CD4-positive, CD25-positive, alpha-beta regulatory T cell (primary cell): ENCODE measurements around the gene FBRSL1. TPM values are rescaled to one million over a fixed set of nuclear protein-coding genes. Genes with fewer than 3 reads are reported as not detected.

Source experiments
- ATAC-seq, 2 donors: fragments of 150-1000 bp; cut with Tn5 transposase; one replicate each; pipeline ENCODE4 v1.10.0; 2021; ENCODE audit warnings: low read depth in 2 of 2, moderate number of reproducible peaks in 2 of 2, moderate library complexity in 1 of 2
- DNase-seq, 3 donors: peaks; one replicate each; pipeline versions ENCODE4 v3.0.0 to v3.0.0-alpha.2; 2012 to 2022; ENCODE audit warnings: mixed read lengths in 1 of 3
- H3K27ac ChIP-seq: one replicate; pipeline ENCODE4 v1.7.0; 2013; ENCODE audit warnings: mild to moderate bottlenecking, low read length; ENCODE audit not compliant: insufficient read depth, poor library complexity, severe bottlenecking
- H3K27me3 ChIP-seq: one replicate; pipeline ENCODE4 v1.7.0; 2013; ENCODE audit warnings: low read length; ENCODE audit not compliant: control insufficient read depth, insufficient read depth
- H3K36me3 ChIP-seq: one replicate; pipeline ENCODE4 v1.7.0; 2013; ENCODE audit warnings: mild to moderate bottlenecking, low read length, moderate library complexity; ENCODE audit not compliant: control insufficient read depth, insufficient read depth
- H3K4me1 ChIP-seq: 2 replicates; pipeline ENCODE4 v1.7.0; 2013; ENCODE audit warnings: mild to moderate bottlenecking, low read length; ENCODE audit not compliant: insufficient read depth, control insufficient read depth, poor library complexity, severe bottlenecking
- H3K4me3 ChIP-seq: one replicate; pipeline ENCODE4 v1.7.0; 2013; ENCODE audit warnings: low read depth, mild to moderate bottlenecking, low read length, moderate library complexity
- H3K9me3 ChIP-seq, 2 experiments: 1 replicate in 1 of 2; 2 replicates in 1 of 2; pipeline ENCODE4 v1.7.0; 2013; ENCODE audit warnings: low read length in 2 of 2, mild to moderate bottlenecking in 1 of 2, moderate library complexity in 1 of 2; ENCODE audit not compliant: control insufficient read depth in 2 of 2
- H3K27ac Mint-ChIP-seq, 3 donors: one replicate each; pipeline ENCODE4 v1.8.0; 2020 to 2022; ENCODE audit warnings: mild to moderate bottlenecking in 3 of 3, mixed read lengths in 3 of 3, moderate library complexity in 2 of 3
- H3K27me3 Mint-ChIP-seq: one replicate; pipeline ENCODE4 v1.8.0; 2022; ENCODE audit warnings: mild to moderate bottlenecking, mixed read lengths
- H3K36me3 Mint-ChIP-seq: one replicate; pipeline ENCODE4 v1.8.0; 2020; ENCODE audit warnings: mixed read lengths
- H3K4me1 Mint-ChIP-seq, 4 donors: one replicate each; pipeline ENCODE4 v1.8.0; 2020 to 2022; ENCODE audit warnings: mixed read lengths in 4 of 4, mild to moderate bottlenecking in 1 of 4
- H3K4me3 Mint-ChIP-seq, 4 donors: one replicate each; pipeline ENCODE4 v1.8.0; 2020 to 2022; ENCODE audit warnings: mild to moderate bottlenecking in 4 of 4, mixed read lengths in 4 of 4, moderate library complexity in 3 of 4
- H3K9me3 Mint-ChIP-seq, 7 donors: one replicate each; pipeline ENCODE4 v1.8.0; 2020 to 2022; ENCODE audit warnings: mixed read lengths in 7 of 7, mild to moderate bottlenecking in 3 of 7, moderate library complexity in 2 of 7
- polyA plus RNA-seq, 4 donors: library from polyadenylated mRNA; unstranded; fragments of 300-500 nt; fragmentation: Illumina TruSeq; gene quantifications; one replicate each; pipeline ENCODE4 v1.2.3, GENCODE V29; 2021
- total RNA-seq: library from RNA; stranded (reverse); gene quantifications from one replicate; pipeline ENCODE4 v1.2.3, GENCODE V29; 2022

Gene FBRSL1
- total and polyA plus RNA-seq, 5 donors from 2014 or later, result 0.16 to 94.6 (median 0.34) TPM

DNA sequence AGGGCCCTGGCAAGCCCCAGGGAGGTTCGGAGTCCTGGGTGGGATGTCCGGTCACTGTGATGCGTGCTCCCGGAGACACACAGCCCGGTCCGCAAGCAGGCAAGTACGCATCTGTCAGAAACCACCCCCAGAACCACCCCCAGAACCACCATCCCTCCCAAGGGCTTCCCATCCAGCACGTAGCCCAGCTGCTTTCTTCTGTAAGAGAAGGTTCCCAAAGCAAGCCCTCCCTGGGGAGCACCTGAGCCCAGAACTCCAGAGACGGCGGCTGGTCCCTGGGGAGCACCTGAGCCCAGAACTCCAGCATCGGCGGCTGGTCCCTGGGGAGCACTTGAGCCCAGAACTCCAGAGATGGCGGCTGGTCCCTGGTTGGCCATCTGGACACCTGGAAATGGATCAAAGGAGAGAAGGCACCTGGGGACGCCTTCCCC is 2.6 kb upstream of the FBRSL1 start:
- no peak for ATAC-seq
- DNase-seq, result no peak
- H3K27ac ChIP-seq, result peak overlapping the region; percentile 91
- H3K27me3 ChIP-seq, result no peaks in the 10 kb centered on the region
- no peaks in the 10 kb centered on the region for H3K36me3 ChIP-seq
- no peaks in the 10 kb centered on the region for H3K9me3 ChIP-seq
- Mint-ChIP-seq H3K4me1 (peaks cover 0 to 53% (median 22%) of the 10 kb centered on the region in 4 donors), H3K27me3 (no peaks in the 10 kb centered on the region), H3K9me3 (peaks cover 0 to 2% (median 0%) of the 10 kb centered on the region in 7 donors), H3K4me3 (peak overlapping the region; percentile 93 to 97 (median 95)), H3K27ac (peak overlapping the region; percentile 91 to 94 (median 93)), H3K36me3 (peaks cover 3% of the 10 kb centered on the region)
- H3K4me3 ChIP-seq, result no peak overlapping the region
- peaks cover 33% of the 10 kb centered on the region for H3K4me1 ChIP-seq

DNA sequence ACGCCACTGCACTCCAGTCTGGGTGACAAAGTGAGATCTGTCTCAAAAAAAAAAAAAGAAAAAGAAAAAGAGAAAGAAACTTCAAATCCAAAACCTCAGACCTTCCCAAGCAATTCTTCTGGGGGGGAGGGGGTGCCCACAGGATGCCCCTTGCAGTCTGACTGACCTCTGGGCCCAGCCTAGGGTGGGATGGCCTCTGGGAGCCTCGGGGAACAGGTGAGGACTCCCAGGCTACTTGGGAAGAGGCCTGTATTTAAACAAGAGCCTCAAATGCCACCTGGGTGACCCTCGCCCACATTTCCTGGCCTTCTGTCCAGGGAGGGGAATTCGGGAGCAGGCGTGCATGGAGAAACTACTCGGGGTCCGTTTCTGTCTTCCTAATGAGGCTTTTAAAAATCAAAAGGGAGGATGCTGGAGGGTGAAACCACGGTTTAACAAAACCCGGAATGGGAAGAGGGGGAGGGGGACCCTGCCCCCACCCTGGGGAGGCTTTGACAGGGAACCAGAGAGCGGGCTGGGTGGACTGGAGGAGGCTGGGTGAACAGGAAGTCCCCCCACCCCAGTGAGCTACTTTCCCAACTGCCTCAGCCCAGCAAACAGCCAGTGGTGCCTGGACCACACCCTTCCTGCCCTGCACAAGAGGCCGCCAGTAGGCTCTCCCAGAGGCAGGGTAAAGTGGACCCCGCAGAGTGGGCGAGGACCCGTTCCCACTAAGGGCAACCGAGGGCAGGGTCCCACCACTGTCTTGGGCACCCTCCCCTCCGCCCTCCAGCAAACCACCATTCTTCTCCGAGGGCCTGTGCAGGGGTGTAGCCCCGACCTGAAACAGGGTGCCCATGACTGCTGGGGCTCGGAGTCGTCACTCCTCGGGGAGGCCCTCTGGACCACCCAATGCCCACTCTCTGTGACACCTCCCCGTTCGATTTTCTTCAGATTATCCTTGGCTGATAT is 1.5 kb upstream of the FBRSL1 start:
- H3K36me3 Mint-ChIP-seq, result peaks cover 8% of the 10 kb centered on the region
- peaks cover 0 to 2% (median 0%) of the 10 kb centered on the region in 7 donors for H3K9me3 Mint-ChIP-seq
- H3K4me3 ChIP-seq, result peak overlapping the region; percentile 65
- ATAC-seq, result peak; percentile 13 to 22
- peak in 2 of 3 donors; percentile 46 to 90 for DNase-seq
- H3K4me3 Mint-ChIP-seq, result peak overlapping the region; percentile 93 to 97 (median 95)
- peaks cover 43% of the 10 kb centered on the region for H3K4me1 ChIP-seq
- peak overlapping the region; percentile 91 for H3K27ac ChIP-seq
- H3K27me3 Mint-ChIP-seq, result no peaks in the 10 kb centered on the region
- H3K36me3 ChIP-seq, result no peaks in the 10 kb centered on the region
- H3K27ac Mint-ChIP-seq, result peak overlapping the region; percentile 93 to 99 (median 94)
- H3K27me3 ChIP-seq, result no peaks in the 10 kb centered on the region
- no peaks in the 10 kb centered on the region for H3K9me3 ChIP-seq
- H3K4me1 Mint-ChIP-seq, result peaks cover 6 to 59% (median 29%) of the 10 kb centered on the region in 4 donors

DNA sequence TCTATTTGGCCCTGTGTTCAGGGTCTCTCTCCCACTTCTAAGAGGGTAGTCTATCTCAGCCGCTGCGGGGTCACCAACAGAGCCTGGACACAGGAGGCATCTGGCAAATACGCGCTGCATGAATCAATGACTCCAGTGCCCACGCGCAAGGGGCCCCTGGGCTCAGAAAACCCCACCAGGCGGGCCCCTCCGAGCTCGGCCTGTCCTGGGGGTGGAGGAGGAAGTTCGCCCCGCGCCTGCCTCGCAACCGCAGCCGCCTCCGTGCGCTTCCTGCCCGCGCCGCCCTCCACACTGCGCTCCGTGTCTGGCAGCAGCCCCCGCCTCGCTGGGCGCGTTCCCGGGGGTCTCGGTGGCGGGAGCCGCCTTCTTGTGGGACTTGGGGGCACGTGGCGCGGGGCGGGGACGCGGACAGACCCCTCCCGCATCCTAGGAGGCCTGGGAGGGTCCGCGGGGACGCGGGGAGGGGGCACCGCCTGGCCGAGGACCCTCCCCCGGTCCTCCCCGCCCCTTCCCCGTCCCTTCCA is 811 bp upstream of the FBRSL1 start:
- H3K27me3 ChIP-seq, result no peaks in the 10 kb centered on the region
- peaks cover 8% of the 10 kb centered on the region for H3K36me3 Mint-ChIP-seq
- peaks cover 49% of the 10 kb centered on the region for H3K4me1 ChIP-seq
- H3K4me3 Mint-ChIP-seq, result peak overlapping the region; percentile 93 to 97 (median 95)
- H3K9me3 ChIP-seq, result no peaks in the 10 kb centered on the region
- no peaks in the 10 kb centered on the region for H3K36me3 ChIP-seq
- peak overlapping the region; percentile 93 to 99 (median 94) for H3K27ac Mint-ChIP-seq
- H3K4me3 ChIP-seq, result peak overlapping the region; percentile 65
- DNase-seq, result peak; percentile 64 to 81 (median 68)
- H3K9me3 Mint-ChIP-seq, result peaks cover 0 to 2% (median 0%) of the 10 kb centered on the region in 7 donors
- H3K4me1 Mint-ChIP-seq, result peaks cover 6 to 66% (median 33%) of the 10 kb centered on the region in 4 donors
- peak; percentile 27 to 29 for ATAC-seq
- H3K27me3 Mint-ChIP-seq, result no peaks in the 10 kb centered on the region
- H3K27ac ChIP-seq, result peak overlapping the region; percentile 91

GRCh38 chr12:132490422-132491137 is 629 bp downstream of the FBRSL1 start:
- ATAC-seq, result no peak
- H3K27me3 Mint-ChIP-seq, result no peaks in the 10 kb centered on the region
- Histone ChIP-seq H3K4me3 (peak overlapping the region; percentile 88), H3K9me3 (no peaks in the 10 kb centered on the region), H3K4me1 (peaks cover 64% of the 10 kb centered on the region), H3K36me3 (no peaks in the 10 kb centered on the region), H3K27ac (peak overlapping the region; percentile 23), H3K27me3 (no peaks in the 10 kb centered on the region)
- H3K36me3 Mint-ChIP-seq, result peaks cover 8% of the 10 kb centered on the region
- H3K9me3 Mint-ChIP-seq, result peaks cover 0 to 2% (median 0%) of the 10 kb centered on the region in 7 donors
- peak in 1 of 3 donors; percentile 27 for DNase-seq
- H3K4me3 Mint-ChIP-seq, result peak overlapping the region; percentile 84 to 90 (median 89)
- peaks cover 6 to 77% (median 40%) of the 10 kb centered on the region in 4 donors for H3K4me1 Mint-ChIP-seq
- peak overlapping the region; percentile 79 to 93 (median 88) for H3K27ac Mint-ChIP-seq

DNA sequence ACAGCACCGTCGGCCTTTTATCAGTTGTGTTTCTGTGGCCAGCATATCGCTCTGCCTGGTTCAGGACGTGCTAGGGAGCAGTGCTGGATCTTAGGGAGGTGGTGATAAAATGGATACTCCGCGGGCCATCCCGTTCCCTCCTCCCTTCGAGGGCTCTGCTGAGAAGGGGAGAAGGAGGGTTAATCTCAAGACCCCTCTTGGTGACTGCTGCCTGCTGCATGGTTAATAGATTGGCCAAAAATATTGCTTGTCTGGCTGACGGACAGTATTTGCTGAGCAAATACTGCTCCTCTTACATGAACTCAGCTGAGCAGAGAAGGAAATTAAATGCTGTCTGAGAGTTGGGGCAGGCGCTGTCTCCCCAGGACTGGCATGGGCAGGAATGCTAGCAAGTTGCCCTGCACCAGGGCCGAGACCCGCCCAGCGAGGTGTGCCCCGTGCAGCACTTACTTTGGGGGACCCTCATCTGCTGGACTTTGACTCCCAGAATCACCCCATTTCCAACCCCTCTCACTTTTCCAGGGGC is 1.2 kb downstream of the FBRSL1 start:
- H3K27ac Mint-ChIP-seq, result peak overlapping the region; percentile 79 to 93 (median 88)
- peaks cover 0 to 2% (median 0%) of the 10 kb centered on the region in 7 donors for H3K9me3 Mint-ChIP-seq
- no peak for DNase-seq
- H3K27ac ChIP-seq, result peak overlapping the region; percentile 19
- H3K27me3 ChIP-seq, result no peaks in the 10 kb centered on the region
- no peaks in the 10 kb centered on the region for H3K27me3 Mint-ChIP-seq
- H3K4me3 ChIP-seq, result peak overlapping the region; percentile 88
- no peaks in the 10 kb centered on the region for H3K9me3 ChIP-seq
- peaks cover 6 to 74% (median 41%) of the 10 kb centered on the region in 4 donors for H3K4me1 Mint-ChIP-seq
- peaks cover 70% of the 10 kb centered on the region for H3K4me1 ChIP-seq
- no peak for ATAC-seq
- H3K4me3 Mint-ChIP-seq, result peak overlapping the region; percentile 84 to 90 (median 89)
- H3K36me3 ChIP-seq, result no peaks in the 10 kb centered on the region
- peaks cover 8% of the 10 kb centered on the region for H3K36me3 Mint-ChIP-seq

DNA sequence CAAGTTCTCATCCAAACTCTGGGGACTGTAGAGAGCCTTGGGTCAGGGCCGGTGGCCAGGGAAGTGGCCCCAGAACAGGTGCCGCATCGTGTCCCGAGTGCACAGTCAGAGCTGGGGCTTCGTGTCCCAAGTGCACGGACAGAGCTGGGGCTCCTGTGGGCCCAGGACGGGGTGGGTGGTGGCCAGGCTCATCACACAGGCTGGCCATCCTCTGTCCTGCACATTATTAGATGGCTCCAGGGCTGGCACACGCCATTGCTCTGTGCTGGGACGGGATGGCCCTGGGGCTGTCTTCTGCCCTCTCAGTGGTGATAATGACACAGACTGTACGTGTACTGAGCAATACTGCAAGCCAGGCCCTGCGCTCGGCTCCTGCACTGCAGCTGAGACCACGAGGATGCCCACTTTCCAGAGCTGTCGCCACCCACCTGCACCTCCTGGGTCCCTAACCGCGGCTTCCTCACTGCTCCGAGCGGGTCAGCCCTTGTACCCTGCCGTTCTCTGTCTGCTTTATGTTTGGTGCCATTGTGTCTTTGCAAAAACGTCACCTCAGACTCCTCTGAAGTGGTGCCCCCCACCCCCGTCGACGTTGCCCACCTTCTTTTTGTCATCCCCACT is 1.9 kb downstream of the FBRSL1 start:
- Histone ChIP-seq H3K4me1 (peaks cover 76% of the 10 kb centered on the region), H3K36me3 (no peaks in the 10 kb centered on the region), H3K9me3 (no peaks in the 10 kb centered on the region), H3K27ac (peak overlapping the region; percentile 19), H3K4me3 (peak overlapping the region; percentile 88), H3K27me3 (no peaks in the 10 kb centered on the region)
- Mint-ChIP-seq H3K4me1 (peaks cover 6 to 76% (median 45%) of the 10 kb centered on the region in 4 donors), H3K4me3 (peak overlapping the region; percentile 84 to 90 (median 89)), H3K9me3 (peaks cover 0 to 2% (median 0%) of the 10 kb centered on the region in 7 donors), H3K27me3 (no peaks in the 10 kb centered on the region), H3K27ac (peak overlapping the region in 2 of 3 donors; percentile 79 to 88), H3K36me3 (peaks cover 8% of the 10 kb centered on the region)
- no peak for DNase-seq
- no peak for ATAC-seq
